ENCODE measurements around the gene TMEM80. TPM values are rescaled to one million over a fixed set of nuclear protein-coding genes. Genes with fewer than 3 reads are reported as not detected.

TMEM80 gene
- total and polyA plus RNA-seq, 10 donors, result 18.7 to 37.6 (median 28.5) TPM

DNA sequence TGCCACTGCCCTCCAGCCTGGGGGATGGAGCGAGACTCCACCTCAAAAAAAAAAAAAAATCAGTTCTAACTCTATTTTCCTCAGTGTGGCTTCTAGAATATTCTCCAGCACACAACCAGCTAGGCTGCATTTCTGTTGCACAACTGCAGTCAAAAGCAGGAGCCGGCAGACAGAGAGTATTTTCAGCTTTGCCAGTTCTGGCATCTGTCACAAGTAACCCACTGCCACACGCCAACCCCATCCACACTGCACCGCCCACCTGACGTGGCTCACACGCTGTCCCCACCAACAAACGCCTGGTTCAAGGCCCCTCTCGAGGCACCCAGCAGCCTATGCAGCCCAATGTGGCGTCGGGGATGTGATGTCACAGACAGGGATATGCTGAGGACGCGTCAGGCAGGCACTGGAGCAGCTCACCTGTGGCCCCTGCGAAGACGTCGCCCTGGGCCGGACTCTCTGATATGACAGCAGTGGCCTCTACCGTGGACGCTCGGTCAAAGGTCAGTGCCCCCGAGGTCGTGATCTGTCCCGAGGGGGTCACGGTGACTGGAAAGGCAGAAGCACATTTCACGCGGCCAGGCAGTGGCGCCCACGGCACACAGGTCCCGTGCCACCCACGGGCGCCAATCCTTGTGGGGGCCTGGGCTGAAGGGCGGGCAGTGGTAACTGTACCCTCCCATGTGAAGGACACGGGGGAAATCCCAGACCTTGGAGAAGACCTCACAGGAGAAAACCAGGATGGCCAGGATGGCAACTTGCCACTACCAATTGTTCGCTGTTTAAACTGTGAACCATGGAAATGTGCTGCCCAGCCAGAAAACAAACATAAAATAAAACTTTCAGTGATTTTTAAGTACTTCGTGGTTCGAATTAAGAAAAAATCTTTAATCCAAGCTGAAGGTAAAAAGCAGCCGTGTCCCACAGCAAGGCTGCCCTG, 16.1 kb upstream of the TMEM80 start:
- Histone ChIP-seq H3K27ac (peak overlapping the region in 5 of 8 donors; percentile 10 to 73 (median 55)), H3K36me3 (peaks cover 0 to 95% (median 38%) of the 10 kb centered on the region in 6 donors)

DNA sequence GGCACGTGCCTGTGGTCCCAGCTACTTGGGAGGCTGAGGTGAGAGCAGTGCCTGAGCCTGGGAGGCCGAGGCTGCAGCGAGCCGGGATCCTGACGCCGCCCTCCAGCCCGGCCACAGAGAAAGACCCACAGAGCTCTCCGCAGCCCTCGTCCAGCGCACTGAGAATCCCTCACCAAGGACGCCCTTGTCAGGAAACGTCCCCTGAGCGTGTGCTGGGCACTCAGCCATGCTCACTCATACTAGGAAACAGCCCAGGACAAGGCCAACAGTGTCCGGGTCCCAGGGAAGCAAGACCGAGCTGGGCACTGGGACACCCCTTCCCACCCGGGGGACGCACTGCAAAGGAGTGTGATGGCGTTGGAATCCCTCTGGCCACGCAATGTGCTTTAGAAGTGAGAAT, 15.1 kb upstream of the TMEM80 start:
- H3K27ac ChIP-seq, result peak overlapping the region in 5 of 8 donors; percentile 10 to 73 (median 55)
- H3K36me3 ChIP-seq, result peaks cover 0 to 95% (median 44%) of the 10 kb centered on the region in 6 donors
- peaks cover 0 to 11% (median 2%) of the 10 kb centered on the region in 8 donors for H3K9me3 ChIP-seq
- TF ChIP-seq, protein P1, sequence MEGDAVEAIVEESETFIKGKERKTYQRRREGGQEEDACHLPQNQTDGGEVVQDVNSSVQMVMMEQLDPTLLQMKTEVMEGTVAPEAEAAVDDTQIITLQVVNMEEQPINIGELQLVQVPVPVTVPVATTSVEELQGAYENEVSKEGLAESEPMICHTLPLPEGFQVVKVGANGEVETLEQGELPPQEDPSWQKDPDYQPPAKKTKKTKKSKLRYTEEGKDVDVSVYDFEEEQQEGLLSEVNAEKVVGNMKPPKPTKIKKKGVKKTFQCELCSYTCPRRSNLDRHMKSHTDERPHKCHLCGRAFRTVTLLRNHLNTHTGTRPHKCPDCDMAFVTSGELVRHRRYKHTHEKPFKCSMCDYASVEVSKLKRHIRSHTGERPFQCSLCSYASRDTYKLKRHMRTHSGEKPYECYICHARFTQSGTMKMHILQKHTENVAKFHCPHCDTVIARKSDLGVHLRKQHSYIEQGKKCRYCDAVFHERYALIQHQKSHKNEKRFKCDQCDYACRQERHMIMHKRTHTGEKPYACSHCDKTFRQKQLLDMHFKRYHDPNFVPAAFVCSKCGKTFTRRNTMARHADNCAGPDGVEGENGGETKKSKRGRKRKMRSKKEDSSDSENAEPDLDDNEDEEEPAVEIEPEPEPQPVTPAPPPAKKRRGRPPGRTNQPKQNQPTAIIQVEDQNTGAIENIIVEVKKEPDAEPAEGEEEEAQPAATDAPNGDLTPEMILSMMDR (IDR thresholded peaks at IDR 0.05 in 8 of 11, conservative IDR thresholded peaks at IDR 0.05 in 3 of 11), result no peak
- TF ChIP-seq POLR2AphosphoS5 (IDR thresholded peaks at IDR 0.05), result peak; percentile 62 to 75 (median 68)
- no peak overlapping the region for H3K4me3 ChIP-seq
- H3K27me3 ChIP-seq (replicated peaks in 1 of 7), result no peaks in the 10 kb centered on the region
- intact Hi-C loops (cut with DNase I; ENCODE audit: low total_unique reads), result no loop called here
- peaks cover 0 to 19% (median 9%) of the 10 kb centered on the region in 6 donors for H3K4me1 ChIP-seq
- WGBS, 5 donors, result 71 to 85% (median 78%) methylated on average over 18 to 19 of the region's 19 CpGs
- peak; percentile 84 for DNase-seq

More for the DNA sequence above, 16.1 kb upstream of the TMEM80 start:
- TF ChIP-seq POLR2AphosphoS5 (IDR thresholded peaks at IDR 0.05) (peak in 1 of 3 donors; percentile 38), POLR2A (IDR thresholded peaks at IDR 0.05) (no peak)
- TF ChIP-seq, protein P1 (IDR thresholded peaks at IDR 0.05 in 8 of 11, conservative IDR thresholded peaks at IDR 0.05 in 3 of 11), result no peak
- intact Hi-C loops (cut with DNase I; ENCODE audit: low total_unique reads), result no loop called here
- Histone ChIP-seq H3K4me1 (peaks cover 0 to 19% (median 9%) of the 10 kb centered on the region in 6 donors), H3K9me3 (peaks cover 0 to 11% (median 2%) of the 10 kb centered on the region in 8 donors), H3K4me3 (no peak overlapping the region), H3K27me3 (replicated peaks in 1 of 7) (no peaks in the 10 kb centered on the region)
- no peak for DNase-seq
- WGBS, 5 donors, result 81 to 86% (median 84%) methylated on average over 35 to 36 of the region's 36 CpGs

DNA sequence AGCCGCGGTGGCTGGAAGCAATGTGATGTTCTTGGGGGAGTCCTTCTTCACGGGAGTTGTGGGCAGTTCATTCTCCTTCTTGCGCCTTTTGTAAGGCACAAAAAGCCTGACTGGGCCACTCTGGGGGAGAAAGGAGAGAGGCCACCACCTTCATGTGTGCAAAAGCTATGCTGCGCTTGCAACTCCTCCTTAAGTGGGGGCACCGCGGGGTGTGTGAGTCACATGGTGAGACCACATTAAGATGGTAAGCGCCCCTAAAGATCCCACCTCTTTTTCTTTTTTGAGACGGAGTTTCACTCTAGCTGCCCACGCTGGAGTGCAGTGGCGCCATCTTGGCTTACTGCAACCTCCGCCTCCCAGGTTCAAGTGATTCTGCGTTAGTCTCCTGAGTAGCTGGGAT, 14.6 kb upstream of the TMEM80 start:
- Histone ChIP-seq H3K27ac (peak overlapping the region in 5 of 8 donors; percentile 10 to 73 (median 55)), H3K4me1 (peaks cover 0 to 19% (median 9%) of the 10 kb centered on the region in 6 donors), H3K36me3 (peaks cover 0 to 97% (median 47%) of the 10 kb centered on the region in 6 donors), H3K27me3 (replicated peaks in 1 of 7) (no peaks in the 10 kb centered on the region), H3K4me3 (no peak overlapping the region), H3K9me3 (peaks cover 0 to 11% (median 2%) of the 10 kb centered on the region in 8 donors)
- intact Hi-C loops (cut with DNase I; ENCODE audit: low total_unique reads), result no loop called here
- TF ChIP-seq, protein P1 (IDR thresholded peaks at IDR 0.05 in 8 of 11, conservative IDR thresholded peaks at IDR 0.05 in 3 of 11), result no peak
- TF ChIP-seq POLR2A (IDR thresholded peaks at IDR 0.05), result no peak
- TF ChIP-seq POLR2AphosphoS5 (IDR thresholded peaks at IDR 0.05), result no peak
- WGBS, 5 donors, result 85 to 91% (median 89%) methylated on average over 13 of the region's 13 CpGs
- DNase-seq, result no peak
